ENCODE data around the gene AVPR2. TPM values are rescaled to one million over a fixed set of nuclear protein-coding genes. Genes with fewer than 3 reads are reported as not detected.

AVPR2 gene
- total RNA-seq, 4 donors from 2014 or later = 0.19 to 1.3 (median 0.29) TPM

DNA sequence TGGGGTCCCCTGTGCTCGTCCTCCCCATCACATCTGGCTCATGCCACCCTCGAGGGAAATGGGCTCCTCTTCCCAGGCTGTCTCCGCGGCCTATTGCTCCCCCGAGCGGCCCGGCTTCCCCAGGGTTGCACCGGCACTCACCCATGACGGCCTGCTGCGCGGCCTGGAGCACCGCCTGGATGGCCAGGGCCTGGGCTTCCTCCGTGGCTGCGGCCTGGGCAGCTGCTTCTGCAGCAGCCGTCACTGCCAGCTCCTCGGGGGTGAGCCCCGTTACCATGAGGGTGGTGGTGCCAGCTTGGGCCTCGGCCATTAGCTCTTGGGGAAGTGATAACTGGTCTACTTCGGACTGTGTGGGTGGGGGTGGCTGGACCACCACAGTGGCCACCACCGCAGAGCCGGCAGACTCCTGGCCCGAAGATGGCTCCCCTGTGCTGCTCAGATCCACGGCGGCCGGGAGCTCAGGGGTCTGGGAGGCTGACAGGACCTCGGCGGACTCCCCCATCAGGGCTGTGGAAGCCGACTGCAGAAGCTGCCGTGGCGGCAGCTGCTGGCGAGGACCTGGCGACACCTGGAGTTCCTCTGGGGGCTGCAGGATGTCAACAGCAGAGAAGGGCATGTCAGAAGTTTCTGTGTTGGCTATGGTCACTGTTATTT lies 48.0 kb downstream of the AVPR2 start:
- Histone ChIP-seq H3K9me3 (no peaks in the 10 kb centered on the region), H3K4me3 (no peak overlapping the region), H3K27ac (peak overlapping the region; percentile 24 to 82 (median 72)), H3K27me3 (no peaks in the 10 kb centered on the region), H3K36me3 (peaks cover 33 to 89% (median 34%) of the 10 kb centered on the region in 3 donors), H3K4me1 (peaks cover 0 to 28% (median 0%) of the 10 kb centered on the region in 3 donors)
- DNase-seq = no peak
- no peak for TF ChIP-seq POLR2A (IDR thresholded peaks at IDR 0.05)
- TF ChIP-seq, protein P1, sequence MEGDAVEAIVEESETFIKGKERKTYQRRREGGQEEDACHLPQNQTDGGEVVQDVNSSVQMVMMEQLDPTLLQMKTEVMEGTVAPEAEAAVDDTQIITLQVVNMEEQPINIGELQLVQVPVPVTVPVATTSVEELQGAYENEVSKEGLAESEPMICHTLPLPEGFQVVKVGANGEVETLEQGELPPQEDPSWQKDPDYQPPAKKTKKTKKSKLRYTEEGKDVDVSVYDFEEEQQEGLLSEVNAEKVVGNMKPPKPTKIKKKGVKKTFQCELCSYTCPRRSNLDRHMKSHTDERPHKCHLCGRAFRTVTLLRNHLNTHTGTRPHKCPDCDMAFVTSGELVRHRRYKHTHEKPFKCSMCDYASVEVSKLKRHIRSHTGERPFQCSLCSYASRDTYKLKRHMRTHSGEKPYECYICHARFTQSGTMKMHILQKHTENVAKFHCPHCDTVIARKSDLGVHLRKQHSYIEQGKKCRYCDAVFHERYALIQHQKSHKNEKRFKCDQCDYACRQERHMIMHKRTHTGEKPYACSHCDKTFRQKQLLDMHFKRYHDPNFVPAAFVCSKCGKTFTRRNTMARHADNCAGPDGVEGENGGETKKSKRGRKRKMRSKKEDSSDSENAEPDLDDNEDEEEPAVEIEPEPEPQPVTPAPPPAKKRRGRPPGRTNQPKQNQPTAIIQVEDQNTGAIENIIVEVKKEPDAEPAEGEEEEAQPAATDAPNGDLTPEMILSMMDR (IDR thresholded peaks at IDR 0.05) = no peak
- 94% methylated on average over 12 of the region's 32 CpGs; no CpG with 5 or more reads in 1 of the 2 donors for WGBS, 2 donors
- intact Hi-C loops (cut with DNase I) = no loop called here

DNA sequence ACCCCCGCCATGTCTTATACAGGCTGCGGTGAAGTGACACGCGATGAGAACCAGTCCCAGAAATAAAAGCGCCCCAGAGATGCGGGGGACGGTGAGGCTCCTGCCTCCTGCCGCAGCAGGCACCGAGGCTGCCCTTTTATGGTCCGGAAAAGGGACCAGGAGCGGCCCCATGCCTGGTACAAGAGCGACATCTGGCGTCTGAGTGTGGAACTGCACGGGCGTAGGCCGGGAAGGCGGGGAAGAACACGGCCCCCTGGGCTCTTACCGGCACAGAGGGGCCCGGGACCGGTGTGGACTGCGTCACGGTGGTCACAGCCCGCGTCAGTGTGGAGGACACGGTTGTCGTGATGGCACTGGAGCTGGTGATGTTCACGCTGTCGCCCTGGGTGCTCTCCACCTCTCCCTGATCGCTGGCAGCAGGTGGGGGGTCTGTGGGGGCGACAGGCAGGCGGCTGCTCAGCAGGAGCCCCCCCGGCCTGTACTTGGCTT lies 48.9 kb downstream of the AVPR2 start:
- Histone ChIP-seq H3K36me3 (peaks cover 39 to 97% (median 40%) of the 10 kb centered on the region in 3 donors), H3K4me3 (peak overlapping the region in 2 of 4 donors; percentile 19 to 37), H3K27ac (peak overlapping the region; percentile 24 to 82 (median 72)), H3K4me1 (peaks cover 0 to 21% (median 0%) of the 10 kb centered on the region in 3 donors), H3K9me3 (no peaks in the 10 kb centered on the region), H3K27me3 (no peaks in the 10 kb centered on the region)
- intact Hi-C loops (cut with DNase I) = no loop called here
- TF ChIP-seq, protein P1 (IDR thresholded peaks at IDR 0.05) = peak; percentile 95 to 99 (median 96)
- TF ChIP-seq POLR2A (IDR thresholded peaks at IDR 0.05) = peak in 1 of 4 donors; percentile 7
- 83% methylated on average over 1 of the region's 33 CpGs; no CpG with 5 or more reads in 1 of the 2 donors for WGBS, 2 donors
- no peak for DNase-seq

DNA sequence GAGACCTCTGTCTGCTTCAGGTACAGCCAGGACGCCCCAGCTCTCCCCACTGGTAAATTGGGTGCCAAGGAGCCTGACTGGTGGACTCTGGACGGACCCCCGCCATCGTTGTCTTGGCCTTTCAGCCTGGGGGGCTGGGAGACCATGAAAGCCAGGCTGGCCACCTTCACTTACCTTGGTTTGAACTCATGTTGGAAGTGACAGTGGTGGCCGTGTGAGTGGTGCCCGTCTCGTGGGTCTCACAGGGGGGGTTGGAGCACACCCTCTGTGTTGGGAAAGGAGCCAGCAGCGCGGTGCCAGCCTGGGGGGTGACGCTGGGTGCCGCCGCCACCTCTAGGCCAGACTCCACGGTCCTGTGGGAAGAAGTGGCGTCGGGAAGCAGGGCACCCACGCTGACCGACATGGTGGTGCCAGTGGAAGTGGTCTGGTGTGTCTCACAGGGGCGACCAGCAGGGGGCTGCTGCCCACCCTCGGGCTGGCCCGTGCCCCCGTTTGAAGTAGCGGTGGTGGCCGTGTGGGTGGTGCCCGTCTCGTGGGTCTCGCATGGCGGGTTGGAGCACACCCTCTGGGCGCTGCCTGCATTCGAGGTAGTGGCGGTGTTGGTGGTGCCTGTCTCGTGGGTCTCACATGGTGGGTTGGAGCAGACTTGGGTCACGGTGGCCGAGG lies 49.6 kb downstream of the AVPR2 start:
- no peak for DNase-seq
- peaks cover 0 to 21% (median 0%) of the 10 kb centered on the region in 3 donors for H3K4me1 ChIP-seq
- TF ChIP-seq, protein P1 (IDR thresholded peaks at IDR 0.05) = no peak
- TF ChIP-seq POLR2A (IDR thresholded peaks at IDR 0.05) = no peak
- H3K36me3 ChIP-seq = peaks cover 39 to 97% (median 47%) of the 10 kb centered on the region in 3 donors
- WGBS, 2 donors = 70 to 81% methylated on average over 2 to 6 of the region's 33 CpGs
- intact Hi-C loops (cut with DNase I) = no loop called here
- peak overlapping the region; percentile 14 to 82 (median 72) for H3K27ac ChIP-seq
- H3K4me3 ChIP-seq = peak overlapping the region in 2 of 4 donors; percentile 19 to 37
- H3K27me3 ChIP-seq = no peaks in the 10 kb centered on the region
- no peaks in the 10 kb centered on the region for H3K9me3 ChIP-seq

DNA sequence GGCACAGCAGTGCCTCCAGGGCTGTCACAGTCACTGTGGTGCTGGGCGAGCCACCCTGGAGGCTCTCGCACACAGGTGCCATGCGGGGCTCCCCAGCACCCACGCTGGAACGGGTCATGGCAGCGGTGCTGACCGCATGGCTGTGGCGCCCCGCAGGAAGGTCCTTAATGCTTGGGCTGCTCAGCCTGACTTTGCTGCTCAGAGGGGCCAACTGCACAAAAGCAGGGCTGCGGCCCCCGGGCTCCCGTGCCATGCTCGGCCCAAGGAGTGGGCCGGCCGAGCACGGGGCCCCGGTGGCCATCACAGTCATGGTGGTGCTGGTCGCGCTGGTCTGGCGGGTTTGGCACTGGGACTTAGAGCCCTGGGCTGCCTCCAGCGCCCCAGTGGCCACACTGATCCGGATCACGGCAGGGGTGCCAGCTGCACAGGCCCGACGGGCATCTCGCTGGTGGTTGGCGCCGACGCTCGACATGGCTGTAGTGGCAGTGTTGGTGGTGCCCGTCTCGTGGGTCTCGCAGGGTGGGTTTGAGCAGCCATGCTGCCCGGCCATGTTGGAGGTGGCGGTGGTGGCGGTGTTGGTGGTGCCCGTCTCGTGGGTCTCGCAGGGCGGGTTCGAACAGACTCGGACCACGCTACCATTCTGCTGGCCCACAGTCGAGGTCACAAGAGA lies 50.2 kb downstream of the AVPR2 start:
- DNase-seq = no peak
- Histone ChIP-seq H3K9me3 (no peaks in the 10 kb centered on the region), H3K4me3 (peak overlapping the region in 1 of 4 donors; percentile 37), H3K4me1 (peaks cover 0 to 18% (median 0%) of the 10 kb centered on the region in 3 donors), H3K27me3 (no peaks in the 10 kb centered on the region), H3K27ac (peak overlapping the region in 2 of 4 donors; percentile 75 to 82), H3K36me3 (peaks cover 42 to 97% (median 51%) of the 10 kb centered on the region in 3 donors)
- no peak for TF ChIP-seq POLR2A (IDR thresholded peaks at IDR 0.05)
- TF ChIP-seq, protein P1 (IDR thresholded peaks at IDR 0.05) = no peak
- intact Hi-C loops (cut with DNase I) = no loop called here
- WGBS, 2 donors = no CpG with 5 or more reads among the region's 44 CpGs
